GM18526 (cell line): ENCODE data around the gene HNRNPCL1.
"Not testable (repeated sequence)": the region's sequence is repeated elsewhere in the genome, so short reads cannot be mapped to it uniquely, and the experiment has no call there.

ENCODE experiments used
- POLR2A ChIP-seq: IDR thresholded peaks from 3 replicates; pipeline ENCODE4 v1.6.1; 2011; ENCODE audit not compliant: insufficient read length; ENCODE audit errors: extremely low read depth

The HNRNPCL1 gene

DNA sequence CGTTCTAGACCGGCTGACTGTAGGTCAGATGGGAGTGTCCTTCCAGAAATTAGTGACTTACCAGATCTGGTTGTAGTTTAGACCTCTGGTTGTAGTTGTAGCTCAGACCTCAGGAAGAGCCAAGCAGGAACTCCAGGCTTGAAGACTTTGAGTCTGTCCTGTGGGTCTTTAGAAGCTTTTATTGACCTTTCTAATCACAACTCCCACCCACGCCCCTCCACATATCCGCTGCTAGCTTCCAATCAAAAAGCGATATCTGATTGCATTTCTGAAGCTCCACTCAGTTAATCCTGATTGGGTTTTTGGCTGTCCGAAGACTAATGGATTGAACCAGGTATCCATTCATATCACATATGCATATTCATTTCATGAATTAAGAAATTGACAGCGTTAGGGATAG is at the start of gene HNRNPCL1:
Gene HNRNPCL1 (minus strand): TSS at position 101 of the 400 bp plus-strand sequence. CDS start 431 bp downstream, outside the sequence.
- not testable (repeated sequence) for TF ChIP-seq POLR2A

DNA sequence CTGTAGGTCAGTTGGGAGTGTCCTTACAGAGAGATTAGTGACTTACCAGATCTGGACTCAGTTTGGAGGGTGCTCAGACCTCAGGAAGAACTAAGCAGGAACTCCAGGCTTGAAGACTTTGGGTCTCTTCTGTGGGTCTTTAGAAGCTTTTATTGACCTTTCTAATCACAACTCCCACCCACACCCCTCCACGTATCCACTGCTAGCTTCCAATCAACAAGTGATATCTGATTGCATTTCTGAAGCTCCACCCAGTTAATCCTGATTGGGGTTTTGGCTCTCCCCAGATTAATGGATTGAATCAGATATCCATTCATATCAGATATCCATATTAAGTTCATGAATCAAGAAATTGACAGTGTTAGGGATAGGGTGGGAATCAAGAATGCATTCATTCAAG is 49.6 kb upstream of the HNRNPCL1 start, which contains the start of gene PRAMEF10:
Gene PRAMEF10 (minus strand): TSS at position 101 of the 400 bp plus-strand sequence. CDS start 2,423 bp downstream, outside the sequence.
- TF ChIP-seq POLR2A = not testable (repeated sequence)

- not testable (repeated sequence) for TF ChIP-seq POLR2A
Observed at GRCh38 chr1:12886101-12886500, 37.6 kb upstream of the HNRNPCL1 start, which contains the start of gene PRAMEF4. PRAMEF4 (minus strand) TSS chr1:12886201; CDS start chr1:12883394, 2,807 bp downstream.

GRCh38 chr1:12856786-12857185 is 8.3 kb upstream of the HNRNPCL1 start, which contains the start of gene PRAMEF2:
PRAMEF2 (plus strand) TSS chr1:12857086; CDS start chr1:12859010, 1,924 bp downstream.
- not testable (repeated sequence) for TF ChIP-seq POLR2A

DNA sequence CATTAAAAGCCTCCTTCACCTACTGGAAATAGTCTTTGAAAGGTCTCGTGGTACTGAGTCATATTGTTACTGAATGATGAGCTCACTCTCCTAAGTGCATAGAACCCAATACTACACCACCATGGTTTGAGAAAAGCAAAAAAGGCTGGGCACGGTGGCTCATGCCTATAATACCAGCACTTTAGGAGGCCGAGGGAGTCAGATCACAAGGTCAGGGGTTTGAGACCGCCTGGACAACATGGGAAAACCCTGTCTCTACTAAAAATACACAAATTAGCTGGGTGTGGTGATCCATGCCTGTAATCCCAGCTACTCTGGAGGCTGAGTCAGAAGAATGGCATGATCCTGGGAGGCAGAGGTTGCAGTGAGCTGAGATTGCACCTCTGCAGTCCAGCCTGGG is 3.3 kb upstream of the HNRNPCL1 start:
- TF ChIP-seq POLR2A = no peak

DNA sequence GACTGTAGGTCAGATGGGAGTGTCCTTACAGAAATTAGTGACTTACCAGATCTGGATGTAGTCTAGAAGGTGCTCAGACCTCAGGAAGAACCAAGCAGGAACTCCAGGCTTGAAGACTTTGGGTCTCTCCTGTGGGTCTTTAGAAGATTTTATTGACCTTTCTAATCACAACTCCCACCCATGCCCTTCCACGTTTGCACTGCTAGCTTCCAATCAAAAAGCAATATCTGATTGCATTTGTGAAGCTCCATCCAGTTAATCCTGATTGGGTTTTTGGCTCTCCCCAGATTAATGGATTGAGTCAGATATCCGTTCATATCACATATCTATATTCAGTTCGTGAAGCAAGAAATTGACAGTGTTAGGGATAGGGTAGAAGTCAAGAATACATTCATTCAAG is 17.2 kb downstream of the HNRNPCL1 start, which contains the start of gene PRAMEF11:
Gene PRAMEF11 (minus strand): TSS at position 101 of the 400 bp plus-strand sequence. CDS start 2,621 bp downstream, outside the sequence.
- TF ChIP-seq POLR2A = not testable (repeated sequence)

DNA sequence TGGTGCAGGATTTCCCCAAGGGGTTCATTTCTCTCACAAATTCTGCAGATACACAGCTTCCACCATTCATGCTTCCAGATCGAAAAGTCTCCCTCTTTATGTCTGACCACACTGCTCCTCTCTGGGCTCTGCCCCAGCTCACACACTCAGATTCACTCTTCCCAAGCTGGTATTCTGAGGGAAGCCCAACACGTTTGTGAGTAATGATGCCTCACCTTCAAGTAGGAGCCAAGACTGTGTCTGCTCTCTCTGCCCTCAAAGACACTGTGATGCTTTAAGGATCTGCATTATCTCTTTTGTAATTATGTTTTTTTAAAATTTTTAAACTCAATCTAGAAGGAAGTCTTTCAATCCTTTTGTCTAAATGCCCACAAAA is 37.1 kb downstream of the HNRNPCL1 start:
- TF ChIP-seq POLR2A = no peak

- TF ChIP-seq POLR2A = no peak
Observed at GRCh38 chr1:12810691-12811408, 37.7 kb downstream of the HNRNPCL1 start.

DNA sequence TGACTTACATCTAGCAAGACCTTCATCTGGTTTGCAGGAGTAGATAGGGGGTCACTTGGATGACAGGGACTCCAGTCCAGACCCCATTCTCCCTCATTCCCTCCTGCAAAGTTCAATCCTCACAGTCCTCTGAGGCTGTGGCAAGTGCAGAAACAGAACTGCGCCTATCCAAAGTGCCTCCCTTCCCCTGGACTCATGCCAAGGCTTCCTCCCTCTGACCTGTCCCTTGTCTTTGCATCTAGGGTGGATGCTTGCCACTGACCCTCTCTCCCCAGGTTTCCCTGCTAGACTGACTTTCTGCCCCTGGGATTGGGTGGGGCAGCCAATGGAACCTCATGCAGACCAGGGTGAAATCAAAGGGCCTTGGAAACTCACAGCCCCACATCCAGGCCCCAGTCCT is 38.6 kb downstream of the HNRNPCL1 start:
- no peak for TF ChIP-seq POLR2A

DNA sequence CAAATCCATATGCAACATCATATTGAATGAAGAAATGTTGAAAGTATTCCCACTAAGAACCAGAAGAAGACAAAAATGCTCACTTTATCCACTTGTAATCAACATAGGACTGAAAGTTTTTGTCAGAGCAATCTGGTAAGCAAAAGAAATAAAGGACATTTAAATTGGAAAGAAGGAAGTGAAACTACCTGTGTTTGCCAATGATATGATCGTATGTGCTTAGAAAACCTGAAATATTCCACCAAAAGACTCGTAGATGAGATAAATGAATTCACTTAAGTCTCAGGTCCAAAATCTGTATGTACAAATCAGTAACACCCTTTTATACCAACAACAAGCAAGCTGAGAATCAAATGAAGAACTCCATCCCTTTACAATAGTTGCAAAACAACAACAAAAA is 48.8 kb downstream of the HNRNPCL1 start:
- no peak for TF ChIP-seq POLR2A

GRCh38 chr1:12798911-12799310 is 49.6 kb downstream of the HNRNPCL1 start:
- TF ChIP-seq POLR2A = no peak
